Measurements from ENCODE around the gene CC2D2A. TPM values are rescaled to one million over a fixed set of nuclear protein-coding genes. Genes with fewer than 3 reads are reported as not detected.

The CC2D2A gene
- total and polyA plus RNA-seq, 8 donors: 22.8 to 56.3 (median 48.5) TPM

DNA sequence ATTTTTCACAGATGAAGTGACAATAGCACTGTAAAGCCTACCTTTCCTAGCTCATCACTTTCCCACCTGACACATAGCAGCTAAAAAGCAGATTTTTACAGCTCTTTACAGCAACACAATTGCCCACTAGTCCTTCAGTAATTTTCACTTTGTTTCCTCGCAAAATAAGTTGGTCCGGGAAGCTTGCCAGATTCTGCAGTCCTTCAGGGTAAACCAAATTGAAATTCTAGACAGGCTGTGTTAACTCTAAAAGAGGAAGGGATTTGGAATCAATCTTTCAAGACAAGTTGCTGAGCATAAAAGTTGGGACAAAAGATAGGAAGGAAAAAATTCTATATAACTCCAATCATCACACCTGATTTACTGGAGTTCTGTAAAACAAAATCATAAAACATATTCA lies 33.2 kb upstream of the CC2D2A start:
- Histone ChIP-seq H3K9me3 (no peaks in the 10 kb centered on the region), H3K4me1 (no peaks in the 10 kb centered on the region), H3K27me3 (no peaks in the 10 kb centered on the region), H3K4me3 (no peak overlapping the region), H3K27ac (no peak overlapping the region), H3K36me3 (no peaks in the 10 kb centered on the region)
- intact Hi-C loops (cut with DNase I): no loop called here
- TF ChIP-seq, protein P1, sequence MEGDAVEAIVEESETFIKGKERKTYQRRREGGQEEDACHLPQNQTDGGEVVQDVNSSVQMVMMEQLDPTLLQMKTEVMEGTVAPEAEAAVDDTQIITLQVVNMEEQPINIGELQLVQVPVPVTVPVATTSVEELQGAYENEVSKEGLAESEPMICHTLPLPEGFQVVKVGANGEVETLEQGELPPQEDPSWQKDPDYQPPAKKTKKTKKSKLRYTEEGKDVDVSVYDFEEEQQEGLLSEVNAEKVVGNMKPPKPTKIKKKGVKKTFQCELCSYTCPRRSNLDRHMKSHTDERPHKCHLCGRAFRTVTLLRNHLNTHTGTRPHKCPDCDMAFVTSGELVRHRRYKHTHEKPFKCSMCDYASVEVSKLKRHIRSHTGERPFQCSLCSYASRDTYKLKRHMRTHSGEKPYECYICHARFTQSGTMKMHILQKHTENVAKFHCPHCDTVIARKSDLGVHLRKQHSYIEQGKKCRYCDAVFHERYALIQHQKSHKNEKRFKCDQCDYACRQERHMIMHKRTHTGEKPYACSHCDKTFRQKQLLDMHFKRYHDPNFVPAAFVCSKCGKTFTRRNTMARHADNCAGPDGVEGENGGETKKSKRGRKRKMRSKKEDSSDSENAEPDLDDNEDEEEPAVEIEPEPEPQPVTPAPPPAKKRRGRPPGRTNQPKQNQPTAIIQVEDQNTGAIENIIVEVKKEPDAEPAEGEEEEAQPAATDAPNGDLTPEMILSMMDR (IDR thresholded peaks at IDR 0.05): no peak
- ATAC-seq (no peak), DNase-seq (peak in 2 of 4 donors; percentile 47 to 63)

DNA sequence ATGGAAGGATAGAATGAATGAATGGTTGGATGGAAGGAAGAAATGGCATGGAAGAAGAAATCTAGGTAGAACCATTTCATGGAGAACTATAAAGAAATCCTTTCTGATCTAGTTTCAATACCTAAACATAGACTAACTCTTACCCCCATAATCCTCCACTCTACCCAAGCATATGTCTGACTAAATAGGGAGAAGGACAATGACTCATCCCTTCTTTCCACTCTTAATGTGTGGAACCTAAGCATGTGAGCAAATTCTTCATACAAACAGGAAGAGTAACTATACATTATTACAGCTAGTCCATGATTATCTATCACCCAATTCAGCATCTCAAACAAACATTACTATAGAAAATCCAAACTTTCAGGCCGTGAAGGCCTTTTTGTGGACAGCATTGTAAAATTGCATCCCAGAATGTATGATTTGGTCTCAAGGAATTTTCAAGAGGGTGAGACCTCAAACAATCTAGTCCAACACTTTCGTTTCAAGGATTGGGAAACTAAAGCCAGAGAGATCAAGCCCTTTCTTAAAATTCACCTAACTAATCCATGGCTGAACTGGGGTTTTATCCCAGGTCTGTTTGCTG lies 30.6 kb upstream of the CC2D2A start:
- no peaks in the 10 kb centered on the region for H3K4me1 ChIP-seq
- TF ChIP-seq, protein P1 (IDR thresholded peaks at IDR 0.05): no peak
- DNase-seq: no peak
- no peak overlapping the region for H3K4me3 ChIP-seq
- no peaks in the 10 kb centered on the region for H3K27me3 ChIP-seq
- no peak for ATAC-seq
- intact Hi-C loops (cut with DNase I): no loop called here
- no peaks in the 10 kb centered on the region for H3K36me3 ChIP-seq
- H3K9me3 ChIP-seq: no peaks in the 10 kb centered on the region
- H3K27ac ChIP-seq: no peak overlapping the region

DNA sequence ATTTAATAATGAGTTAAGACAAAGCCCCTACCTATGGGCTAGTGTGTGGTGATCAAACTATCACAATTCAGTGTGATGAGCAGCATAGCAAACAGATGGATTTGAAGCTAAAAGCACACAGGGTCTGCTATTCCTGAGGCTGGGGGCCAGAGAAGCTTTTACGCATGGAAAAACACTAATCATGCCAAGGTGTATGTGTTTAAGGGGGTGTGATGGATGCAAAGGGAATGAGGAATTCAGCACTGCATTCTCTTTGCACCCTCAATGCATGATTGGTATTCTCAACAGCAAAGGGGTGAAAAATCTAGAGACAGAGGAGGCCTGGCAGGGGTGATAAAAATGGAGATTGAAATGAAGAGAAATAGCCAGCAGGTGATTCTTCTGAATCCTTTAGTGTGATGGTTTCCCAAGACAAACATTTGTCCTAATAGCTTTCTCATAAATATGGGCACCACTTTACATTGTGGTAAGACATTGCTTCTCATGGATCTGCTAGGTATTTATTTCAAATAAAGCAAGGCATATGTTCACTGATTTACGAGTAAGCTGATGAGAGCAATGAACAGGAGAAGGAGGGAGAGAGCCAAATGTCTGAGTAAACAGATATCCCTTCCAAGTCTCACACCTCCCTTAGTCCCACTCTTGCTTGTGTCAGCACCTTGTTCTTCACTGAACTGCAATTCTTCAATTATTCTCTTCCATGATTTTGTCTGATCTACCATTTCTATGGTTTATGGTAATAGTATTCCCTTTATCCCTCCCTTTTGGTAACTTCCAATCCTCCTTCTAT lies 26.1 kb upstream of the CC2D2A start:
- no peak overlapping the region for H3K4me3 ChIP-seq
- H3K27me3 ChIP-seq: no peaks in the 10 kb centered on the region
- H3K4me1 ChIP-seq: no peaks in the 10 kb centered on the region
- no peak overlapping the region for H3K27ac ChIP-seq
- no peak for ATAC-seq
- no peaks in the 10 kb centered on the region for H3K36me3 ChIP-seq
- no peak for DNase-seq
- intact Hi-C loops (cut with DNase I): no loop called here
- TF ChIP-seq, protein P1 (IDR thresholded peaks at IDR 0.05): no peak
- no peaks in the 10 kb centered on the region for H3K9me3 ChIP-seq

DNA sequence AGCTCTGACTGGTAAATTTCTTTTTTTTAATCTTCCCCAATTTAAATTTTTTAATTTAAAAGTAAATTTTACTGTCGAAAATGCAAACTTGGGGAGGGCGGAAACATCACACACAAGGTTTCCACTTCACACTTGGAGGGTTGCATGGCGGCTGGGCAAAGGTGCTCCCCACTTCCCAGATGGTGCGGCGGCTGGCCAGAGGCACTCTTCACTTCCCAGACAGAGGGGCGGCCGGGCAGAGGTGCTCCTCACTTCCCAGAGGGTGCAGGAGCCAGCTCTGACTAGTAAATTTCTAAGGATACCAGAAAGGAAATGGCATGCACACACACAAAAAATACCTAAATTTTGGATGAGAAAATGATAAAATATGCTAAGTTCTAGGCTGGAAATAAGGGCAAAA lies 25.4 kb upstream of the CC2D2A start:
- ATAC-seq: no peak
- Histone ChIP-seq H3K9me3 (no peaks in the 10 kb centered on the region), H3K27ac (no peak overlapping the region), H3K27me3 (no peaks in the 10 kb centered on the region), H3K36me3 (no peaks in the 10 kb centered on the region), H3K4me1 (no peaks in the 10 kb centered on the region), H3K4me3 (no peak overlapping the region)
- TF ChIP-seq, protein P1 (IDR thresholded peaks at IDR 0.05): no peak
- intact Hi-C loops (cut with DNase I): no loop called here
- peak in 1 of 4 donors; percentile 55 for DNase-seq

DNA sequence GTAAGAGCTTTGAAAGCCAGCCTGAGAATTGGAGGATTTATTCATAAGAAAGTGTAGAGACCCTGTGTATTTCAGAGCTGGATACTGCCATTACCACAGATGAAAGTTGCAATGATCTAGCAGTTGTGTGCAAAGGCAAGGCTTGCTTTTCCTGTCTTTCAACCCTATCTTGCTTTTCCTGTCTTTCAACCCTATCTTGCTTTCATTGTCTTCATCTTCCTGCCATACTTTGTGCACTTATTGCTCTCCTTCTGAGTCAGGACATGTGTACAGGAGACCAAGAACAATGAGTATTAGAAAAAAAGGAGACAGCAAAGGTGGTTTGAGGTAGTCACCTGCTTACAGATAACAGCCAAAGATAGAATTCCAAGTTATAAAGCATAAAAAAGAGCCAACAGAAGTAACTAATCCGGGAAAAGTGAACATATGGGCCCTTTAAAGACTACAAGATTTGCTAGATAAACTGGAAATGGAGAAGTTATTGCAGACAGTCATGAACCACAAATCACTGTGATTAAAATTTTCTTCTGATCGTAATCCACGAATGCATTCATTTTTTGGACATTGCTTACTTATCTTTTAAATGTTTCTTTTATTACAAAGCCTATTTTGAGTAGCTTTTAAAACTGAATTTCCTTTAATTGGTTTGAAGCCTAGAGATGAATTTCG lies 24.7 kb upstream of the CC2D2A start:
- no peaks in the 10 kb centered on the region for H3K36me3 ChIP-seq
- TF ChIP-seq, protein P1 (IDR thresholded peaks at IDR 0.05): no peak
- H3K4me3 ChIP-seq: no peak overlapping the region
- H3K27me3 ChIP-seq: no peaks in the 10 kb centered on the region
- ATAC-seq (no peak), DNase-seq (no peak)
- no peak overlapping the region for H3K27ac ChIP-seq
- H3K4me1 ChIP-seq: no peaks in the 10 kb centered on the region
- intact Hi-C loops (cut with DNase I): no loop called here
- H3K9me3 ChIP-seq: no peaks in the 10 kb centered on the region
